Measurements from ENCODE around the gene SLC9B2. TPM values are rescaled to one million over a fixed set of nuclear protein-coding genes. Genes with fewer than 3 reads are reported as not detected.

SLC9B2 gene
- total RNA-seq, 1 donor from 2014 or later, result 19.9 TPM

- H3K36me3 Mint-ChIP-seq (ENCODE audit: unreplicated experiment), result peaks cover 3% of the 10 kb centered on the region
- no peak overlapping the region for H3K4me3 Mint-ChIP-seq (ENCODE audit: unreplicated experiment)
- TF ChIP-seq, protein P1, sequence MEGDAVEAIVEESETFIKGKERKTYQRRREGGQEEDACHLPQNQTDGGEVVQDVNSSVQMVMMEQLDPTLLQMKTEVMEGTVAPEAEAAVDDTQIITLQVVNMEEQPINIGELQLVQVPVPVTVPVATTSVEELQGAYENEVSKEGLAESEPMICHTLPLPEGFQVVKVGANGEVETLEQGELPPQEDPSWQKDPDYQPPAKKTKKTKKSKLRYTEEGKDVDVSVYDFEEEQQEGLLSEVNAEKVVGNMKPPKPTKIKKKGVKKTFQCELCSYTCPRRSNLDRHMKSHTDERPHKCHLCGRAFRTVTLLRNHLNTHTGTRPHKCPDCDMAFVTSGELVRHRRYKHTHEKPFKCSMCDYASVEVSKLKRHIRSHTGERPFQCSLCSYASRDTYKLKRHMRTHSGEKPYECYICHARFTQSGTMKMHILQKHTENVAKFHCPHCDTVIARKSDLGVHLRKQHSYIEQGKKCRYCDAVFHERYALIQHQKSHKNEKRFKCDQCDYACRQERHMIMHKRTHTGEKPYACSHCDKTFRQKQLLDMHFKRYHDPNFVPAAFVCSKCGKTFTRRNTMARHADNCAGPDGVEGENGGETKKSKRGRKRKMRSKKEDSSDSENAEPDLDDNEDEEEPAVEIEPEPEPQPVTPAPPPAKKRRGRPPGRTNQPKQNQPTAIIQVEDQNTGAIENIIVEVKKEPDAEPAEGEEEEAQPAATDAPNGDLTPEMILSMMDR (IDR thresholded peaks at IDR 0.05), result no peak
- H3K9me3 Mint-ChIP-seq (ENCODE audit: unreplicated experiment), result no peaks in the 10 kb centered on the region
- no peaks in the 10 kb centered on the region for H3K4me1 Mint-ChIP-seq (ENCODE audit: unreplicated experiment)
- no peak overlapping the region for H3K27ac Mint-ChIP-seq (ENCODE audit: unreplicated experiment)
- no peak for DNase-seq (ENCODE audit: extremely low spot score, unreplicated experiment)
- H3K27me3 Mint-ChIP-seq (ENCODE audit: unreplicated experiment), result no peaks in the 10 kb centered on the region
These were observed 32.0 kb upstream of the SLC9B2 start for GRCh38 chr4:103108542-103108941.

- Mint-ChIP-seq H3K9me3 (ENCODE audit: unreplicated experiment) (no peaks in the 10 kb centered on the region), H3K36me3 (ENCODE audit: unreplicated experiment) (peaks cover 3% of the 10 kb centered on the region), H3K27ac (ENCODE audit: unreplicated experiment) (no peak overlapping the region), H3K4me3 (ENCODE audit: unreplicated experiment) (no peak overlapping the region), H3K4me1 (ENCODE audit: unreplicated experiment) (no peaks in the 10 kb centered on the region), H3K27me3 (ENCODE audit: unreplicated experiment) (no peaks in the 10 kb centered on the region)
- TF ChIP-seq, protein P1 (IDR thresholded peaks at IDR 0.05), result no peak
- DNase-seq (ENCODE audit: extremely low spot score, unreplicated experiment), result no peak
These were observed 29.2 kb upstream of the SLC9B2 start for GRCh38 chr4:103105558-103106356.

DNA sequence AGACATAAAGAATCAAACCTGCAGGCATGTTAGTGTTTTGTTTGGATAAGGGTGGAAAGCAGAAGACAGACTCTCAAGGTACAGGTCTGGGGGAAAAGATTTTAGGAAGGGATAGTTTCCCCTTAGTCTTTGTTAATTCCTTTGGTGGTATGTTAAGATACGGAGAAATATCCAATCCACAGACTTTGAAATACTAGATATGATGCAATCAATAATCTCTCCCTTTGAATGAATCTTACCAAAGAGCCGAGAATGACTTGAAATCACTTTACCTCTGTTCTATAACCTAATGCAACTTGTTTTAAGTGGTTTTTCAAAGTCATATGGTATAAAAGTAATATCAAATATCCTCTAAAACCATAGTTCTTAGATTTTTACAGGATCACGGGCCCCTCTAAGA, 28.3 kb upstream of the SLC9B2 start:
- no peaks in the 10 kb centered on the region for H3K27me3 Mint-ChIP-seq (ENCODE audit: unreplicated experiment)
- peaks cover 3% of the 10 kb centered on the region for H3K36me3 Mint-ChIP-seq (ENCODE audit: unreplicated experiment)
- H3K4me3 Mint-ChIP-seq (ENCODE audit: unreplicated experiment), result no peak overlapping the region
- no peak overlapping the region for H3K27ac Mint-ChIP-seq (ENCODE audit: unreplicated experiment)
- TF ChIP-seq, protein P1 (IDR thresholded peaks at IDR 0.05), result no peak
- H3K9me3 Mint-ChIP-seq (ENCODE audit: unreplicated experiment), result no peaks in the 10 kb centered on the region
- DNase-seq (ENCODE audit: extremely low spot score, unreplicated experiment), result no peak
- H3K4me1 Mint-ChIP-seq (ENCODE audit: unreplicated experiment), result no peaks in the 10 kb centered on the region

DNA sequence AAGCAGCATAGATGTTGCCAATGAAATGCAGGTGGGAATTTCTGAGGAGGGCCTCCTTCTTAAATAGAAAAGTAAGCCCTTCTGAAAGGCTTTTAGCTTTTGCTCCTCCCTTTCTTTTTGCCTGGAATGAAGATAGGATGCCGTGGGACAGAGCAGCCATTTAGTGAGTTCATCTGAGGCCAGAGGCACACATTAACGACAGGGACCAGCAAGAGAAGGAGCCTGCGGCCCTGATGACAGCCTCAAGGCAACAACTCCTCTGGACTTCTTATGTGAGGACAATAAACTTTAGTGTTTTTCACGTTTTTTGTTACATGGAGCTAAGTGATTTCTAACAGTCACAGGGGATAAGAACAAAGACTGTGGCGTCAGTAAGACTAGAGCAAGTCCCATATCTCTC, 24.1 kb upstream of the SLC9B2 start:
- Mint-ChIP-seq H3K27ac (ENCODE audit: unreplicated experiment) (no peak overlapping the region), H3K4me1 (ENCODE audit: unreplicated experiment) (peaks cover 27% of the 10 kb centered on the region), H3K36me3 (ENCODE audit: unreplicated experiment) (peaks cover 6% of the 10 kb centered on the region), H3K27me3 (ENCODE audit: unreplicated experiment) (no peaks in the 10 kb centered on the region), H3K4me3 (ENCODE audit: unreplicated experiment) (no peak overlapping the region), H3K9me3 (ENCODE audit: unreplicated experiment) (no peaks in the 10 kb centered on the region)
- TF ChIP-seq, protein P1 (IDR thresholded peaks at IDR 0.05), result no peak
- DNase-seq (ENCODE audit: extremely low spot score, unreplicated experiment), result no peak

- no peak for DNase-seq (ENCODE audit: extremely low spot score, unreplicated experiment)
- H3K27me3 Mint-ChIP-seq (ENCODE audit: unreplicated experiment), result no peaks in the 10 kb centered on the region
- peaks cover 27% of the 10 kb centered on the region for H3K4me1 Mint-ChIP-seq (ENCODE audit: unreplicated experiment)
- H3K9me3 Mint-ChIP-seq (ENCODE audit: unreplicated experiment), result no peaks in the 10 kb centered on the region
- H3K27ac Mint-ChIP-seq (ENCODE audit: unreplicated experiment), result peak within 1 kb of the TSS; percentile 87
- TF ChIP-seq, protein P1 (IDR thresholded peaks at IDR 0.05), result peak; percentile 75
- peak within 1 kb of the TSS; percentile 84 for H3K4me3 Mint-ChIP-seq (ENCODE audit: unreplicated experiment)
- H3K36me3 Mint-ChIP-seq (ENCODE audit: unreplicated experiment), result peaks cover 9% of the 10 kb centered on the region
These were observed 23.3 kb upstream of the SLC9B2 start, which contains the start of gene BDH2 for GRCh38 chr4:103099691-103100392. Gene BDH2 (minus strand): TSS chr4:103099834. CDS start chr4:103096254, 3,580 bp downstream.

Data from osteocyte (in vitro differentiated cells).